Activated naive CD4-positive, alpha-beta T cell treated with Interleukin-2 at 50 U/mL for 16 hours (primary cell): ENCODE measurements around the gene GADD45GIP1.
A peak's percentile ranks its signal among the peaks of the same experiment; 100 is the strongest.
"Not testable (repeated sequence)": the region's sequence is repeated elsewhere in the genome, so short reads cannot be mapped to it uniquely, and the experiment has no call there.

Source experiments
- DNase-seq: peaks from one replicate; pipeline ENCODE4 v3.0.0-alpha.2; 2020

Gene GADD45GIP1

DNA sequence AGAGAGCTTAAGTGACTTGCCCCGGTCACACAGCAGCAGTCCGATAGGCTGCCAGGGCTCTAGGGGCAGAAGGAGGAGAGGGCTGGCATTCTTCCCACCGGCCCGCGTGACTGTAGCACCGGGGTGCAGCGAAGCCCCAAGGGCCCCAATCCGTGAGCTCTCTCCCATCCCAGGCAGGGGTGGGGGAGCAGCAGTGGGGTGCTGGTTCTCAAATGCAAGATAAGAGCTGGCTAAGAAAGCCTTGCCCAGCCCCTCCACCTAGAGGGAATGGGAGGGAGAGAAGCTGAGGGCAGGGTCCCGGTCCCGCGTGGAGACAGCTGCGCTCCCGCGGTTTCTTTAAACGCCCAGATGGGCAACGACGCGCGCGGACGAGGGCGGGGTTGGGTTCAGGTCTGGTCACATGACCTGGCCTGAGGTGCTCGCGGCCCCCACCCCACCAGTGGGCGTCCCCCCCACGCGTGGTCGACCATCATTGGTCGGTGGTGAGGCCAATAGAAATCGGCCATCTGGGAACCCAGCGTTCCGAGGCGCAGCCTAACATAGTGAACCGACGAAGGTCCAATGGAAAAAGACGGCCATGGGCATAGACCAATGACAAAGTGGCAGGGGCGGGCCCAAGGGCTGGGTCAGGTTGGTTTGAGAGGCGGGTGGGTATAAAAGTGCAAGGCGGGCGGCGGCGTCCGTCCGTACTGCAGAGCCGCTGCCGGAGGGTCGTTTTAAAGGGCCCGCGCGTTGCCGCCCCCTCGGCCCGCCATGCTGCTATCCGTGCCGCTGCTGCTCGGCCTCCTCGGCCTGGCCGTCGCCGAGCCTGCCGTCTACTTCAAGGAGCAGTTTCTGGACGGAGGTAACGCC, 18.9 kb downstream of the GADD45GIP1 start, which contains the start of gene CALR:
Gene CALR (plus strand): TSS at position 683 of the 852 bp plus-strand sequence. CDS start 71 bp downstream, at position 754.
- DNase-seq = peak; percentile 100

DNA sequence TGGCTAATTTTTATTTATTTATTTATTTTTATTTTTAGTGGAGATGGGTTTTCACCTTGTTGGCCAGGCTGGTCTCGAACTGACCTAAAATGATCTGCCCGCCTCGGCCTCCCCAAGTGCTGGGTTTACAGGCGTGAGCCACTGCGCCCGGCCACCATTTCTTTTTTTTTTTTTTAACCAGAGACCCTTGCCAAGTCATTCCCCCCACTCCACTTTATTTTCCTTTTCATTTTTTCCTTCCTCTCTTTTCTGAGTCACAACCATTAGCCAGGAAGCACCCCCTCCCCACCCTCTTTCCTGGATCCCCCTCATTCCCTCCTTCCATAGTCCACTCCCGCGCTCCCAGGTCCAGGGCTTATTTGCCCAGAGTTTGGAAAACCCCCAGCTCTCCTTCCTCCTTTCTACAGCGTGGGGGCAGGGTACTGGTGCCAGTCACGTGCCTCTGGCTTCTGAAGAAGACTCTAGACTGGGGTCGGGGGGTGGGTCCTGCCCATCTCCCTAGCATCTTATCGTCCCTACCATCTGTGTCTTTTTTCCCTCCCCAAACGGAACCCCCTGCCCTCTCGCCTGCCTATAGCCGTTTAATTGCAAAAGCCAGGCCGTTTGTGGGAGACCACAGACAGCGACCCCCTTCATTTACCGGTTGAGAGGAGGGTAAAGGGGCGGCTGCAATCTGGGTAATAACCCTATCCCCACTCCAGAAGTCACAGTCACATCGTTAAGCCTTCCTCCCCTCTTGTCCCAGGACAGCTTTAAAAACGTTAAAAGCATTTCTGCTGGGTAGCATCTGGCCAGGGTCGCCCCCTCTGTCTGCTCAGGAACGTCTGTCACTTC, 19.7 kb downstream of the GADD45GIP1 start:
- no peak for DNase-seq

DNA sequence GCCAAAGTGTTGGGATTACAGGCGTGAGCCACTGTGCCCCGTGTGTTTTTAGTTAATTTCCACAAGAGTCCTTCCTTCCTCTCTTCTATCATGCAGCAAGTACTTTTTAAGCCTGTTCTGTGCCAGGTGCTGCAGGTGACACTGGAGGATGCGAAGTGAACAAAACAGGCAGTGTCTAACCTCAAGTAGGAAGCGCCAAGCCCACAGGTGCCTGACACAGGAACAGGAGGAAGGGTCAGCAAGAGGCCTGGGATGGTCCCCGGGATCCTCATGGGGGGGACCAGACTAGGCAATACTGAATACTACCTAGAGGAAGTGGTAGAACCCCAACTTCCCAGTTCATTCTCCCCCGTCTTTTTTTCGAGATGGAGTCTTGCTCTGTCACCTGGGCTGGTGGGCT, 20.4 kb downstream of the GADD45GIP1 start:
- no peak for DNase-seq

DNA sequence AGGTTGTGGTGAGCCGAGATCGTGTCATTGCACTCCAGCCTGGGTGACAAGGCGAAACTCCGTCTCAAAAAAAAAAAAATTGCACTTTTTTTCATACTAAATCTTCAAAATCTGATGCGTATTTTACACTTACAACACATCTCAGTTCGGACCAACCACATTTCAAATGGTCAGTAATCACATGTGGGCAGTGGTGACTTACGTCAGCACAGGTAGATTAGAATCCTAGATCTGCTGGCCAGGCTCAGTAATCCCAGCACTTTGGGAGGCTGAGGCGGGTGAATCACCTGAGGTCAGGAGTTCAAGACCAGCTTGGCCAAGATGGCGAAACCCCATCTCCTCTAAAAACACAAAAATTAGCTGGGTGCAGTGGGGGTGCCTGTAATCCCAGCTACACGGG, 22.0 kb downstream of the GADD45GIP1 start:
- no peak for DNase-seq

DNA sequence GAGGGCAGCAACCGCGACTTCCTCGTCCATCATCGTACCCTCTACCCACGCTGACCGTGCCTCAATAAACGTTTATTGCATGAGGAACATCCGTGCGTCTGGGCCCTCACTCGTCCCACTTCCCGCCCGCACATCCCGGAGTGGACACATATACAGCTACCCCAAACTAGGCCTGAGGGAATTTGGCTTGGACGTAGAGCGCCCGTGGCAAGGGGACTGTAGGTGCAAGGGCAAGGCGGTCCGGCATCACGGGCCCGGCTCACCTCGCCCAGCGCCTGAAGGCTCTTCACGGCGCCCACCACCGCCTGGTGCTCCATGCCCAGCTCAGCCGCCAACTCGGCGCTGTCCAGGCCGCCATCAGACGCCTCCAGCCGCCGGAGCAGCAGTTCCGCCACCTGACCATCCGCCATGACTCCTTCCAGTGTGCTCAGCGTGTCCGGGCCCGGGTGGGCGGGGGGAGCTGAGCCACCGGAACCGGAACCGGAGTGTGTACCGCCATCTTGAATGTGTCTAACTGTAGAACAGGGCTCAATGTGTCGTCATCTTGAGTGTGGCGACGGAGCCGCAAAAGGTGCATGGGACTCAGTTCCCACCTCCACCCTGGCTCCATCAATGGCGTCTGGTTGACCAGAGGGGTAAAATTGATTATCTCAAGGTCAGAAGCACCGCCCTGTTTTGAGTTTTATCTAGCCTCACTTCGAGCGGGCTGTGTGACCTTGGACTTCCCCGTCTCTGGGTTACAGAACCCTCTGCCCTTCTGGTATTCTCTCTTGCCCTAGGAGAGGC, 23.5 kb downstream of the GADD45GIP1 start, which contains the start of gene FARSA:
Gene FARSA (minus strand): TSS at position 425 of the 786 bp plus-strand sequence. CDS start 15 bp downstream, at position 410.
- DNase-seq = peak; percentile 89

DNA sequence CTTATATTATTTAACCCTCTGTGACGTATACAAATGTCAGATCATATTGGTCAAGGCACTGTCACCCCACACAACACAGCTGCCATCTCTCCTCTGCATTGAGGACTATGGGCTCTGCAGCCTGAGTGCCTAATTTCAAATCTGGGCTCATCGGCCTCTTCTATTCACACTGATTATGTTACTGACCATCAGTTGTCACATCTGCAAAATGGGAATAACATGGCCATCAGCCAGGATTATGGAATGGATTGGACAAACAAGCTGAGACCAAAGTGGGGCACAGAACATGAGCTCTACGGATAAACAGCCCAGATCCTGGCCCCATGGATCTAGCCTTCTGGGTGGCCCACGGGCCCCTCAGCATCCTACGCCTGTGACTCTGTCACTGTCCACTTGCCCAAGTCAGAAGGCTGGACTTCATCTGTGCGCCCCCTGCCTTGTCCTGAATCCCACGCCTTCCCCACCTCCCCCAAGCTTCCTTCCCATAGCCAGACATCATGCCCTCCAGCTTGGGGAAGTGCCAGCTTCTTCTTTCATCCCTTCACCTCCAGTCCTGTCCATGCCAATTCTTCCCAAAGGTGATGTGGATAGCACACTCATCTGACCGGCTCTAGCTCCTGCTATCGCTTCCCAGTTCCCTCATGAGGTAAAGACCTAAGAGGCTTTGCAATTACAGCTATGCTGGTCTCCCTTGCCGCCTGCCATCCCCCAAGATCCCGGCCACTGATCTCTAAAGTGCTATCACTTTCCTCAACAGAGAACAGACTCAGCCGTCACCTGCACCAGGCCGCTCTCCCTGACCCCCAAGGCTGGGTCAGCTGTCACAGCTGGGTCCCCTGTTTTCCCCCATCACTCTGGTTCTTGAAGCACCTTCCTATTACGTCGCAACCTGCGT, 24.4 kb downstream of the GADD45GIP1 start:
- DNase-seq = no peak

DNA sequence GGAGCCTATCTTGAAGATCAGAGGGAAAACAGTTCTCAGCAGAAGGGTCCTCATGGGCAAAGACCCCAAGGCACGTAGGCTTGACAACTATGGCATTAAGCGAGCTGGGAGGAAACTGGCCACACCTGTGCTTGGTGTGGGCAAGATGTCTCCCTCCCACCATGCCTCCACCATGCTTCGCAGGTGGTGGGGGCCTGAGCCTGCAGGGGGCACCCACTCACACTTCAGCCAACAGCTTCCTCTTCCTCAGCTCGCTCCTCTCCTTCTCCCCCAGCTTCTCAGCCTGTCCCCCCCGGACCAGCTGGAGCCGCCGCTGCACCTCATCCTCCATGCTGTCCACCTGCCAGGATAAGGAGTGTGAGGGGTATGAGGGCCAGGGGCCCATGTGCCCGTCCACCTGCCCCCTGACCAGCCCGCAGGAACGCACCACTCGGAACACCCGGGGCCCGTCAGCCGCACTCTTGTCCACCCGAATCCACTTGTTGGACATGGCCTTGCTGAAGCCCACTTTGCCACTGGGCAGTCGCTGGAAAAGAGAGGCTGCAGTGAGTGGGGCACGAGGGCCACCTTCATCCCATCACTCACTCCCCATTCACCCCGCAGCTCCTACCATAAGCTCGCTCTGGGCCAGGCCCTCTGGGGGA, 26.9 kb downstream of the GADD45GIP1 start:
- no peak for DNase-seq

DNA sequence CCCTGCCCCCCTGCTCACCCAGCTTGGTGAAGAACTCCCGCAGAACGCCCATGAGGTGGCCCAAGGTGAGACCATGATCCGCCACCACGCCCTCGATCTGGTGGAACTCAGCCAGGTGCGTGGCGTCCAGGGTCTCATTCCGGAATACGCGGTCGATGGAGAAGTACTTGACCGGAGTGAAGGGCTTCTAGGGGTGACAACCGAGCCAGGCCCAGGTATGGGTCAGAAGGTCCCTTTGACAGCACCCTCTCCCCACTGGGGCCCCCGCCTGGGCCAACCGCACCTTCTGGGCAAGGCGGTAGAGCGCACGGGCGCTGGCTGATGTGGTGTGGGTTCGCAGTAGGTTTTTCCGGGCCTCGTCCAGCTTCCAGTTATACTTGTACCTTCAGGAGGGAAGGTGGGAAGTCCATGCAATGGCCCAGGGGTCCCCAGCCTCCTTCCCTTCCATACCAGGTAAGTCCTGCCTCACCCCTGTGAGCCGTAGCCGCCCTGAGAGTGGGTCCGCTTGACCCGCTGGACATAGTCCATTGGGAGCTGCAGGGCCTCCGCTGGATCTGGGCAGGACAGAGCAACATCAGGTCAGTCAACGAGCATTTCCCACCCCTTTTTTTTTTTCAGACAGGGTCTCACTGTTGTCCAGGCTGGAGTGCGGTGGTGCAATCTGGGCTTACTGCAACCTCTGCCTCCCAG, 32.3 kb downstream of the GADD45GIP1 start:
- DNase-seq = no peak

DNA sequence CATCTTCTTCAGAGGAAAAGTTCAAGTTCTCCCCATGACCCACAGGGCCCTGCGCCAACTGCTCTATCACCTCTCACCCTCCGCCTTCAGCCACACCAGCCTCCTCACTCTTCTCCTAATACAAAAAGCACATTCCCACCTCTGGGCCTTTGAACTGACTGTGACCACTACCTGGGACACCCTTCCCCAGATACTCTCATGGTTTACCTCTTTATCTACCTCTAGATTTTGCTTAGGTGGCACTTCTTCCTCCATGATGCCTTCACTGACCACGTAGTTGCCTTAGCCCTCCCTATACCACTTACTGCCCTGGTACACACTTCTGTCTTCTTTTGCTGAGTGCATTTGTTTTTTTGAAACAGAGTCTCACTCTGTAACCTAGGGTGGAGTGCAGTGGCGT, 34.1 kb downstream of the GADD45GIP1 start:
- DNase-seq = no peak

DNA sequence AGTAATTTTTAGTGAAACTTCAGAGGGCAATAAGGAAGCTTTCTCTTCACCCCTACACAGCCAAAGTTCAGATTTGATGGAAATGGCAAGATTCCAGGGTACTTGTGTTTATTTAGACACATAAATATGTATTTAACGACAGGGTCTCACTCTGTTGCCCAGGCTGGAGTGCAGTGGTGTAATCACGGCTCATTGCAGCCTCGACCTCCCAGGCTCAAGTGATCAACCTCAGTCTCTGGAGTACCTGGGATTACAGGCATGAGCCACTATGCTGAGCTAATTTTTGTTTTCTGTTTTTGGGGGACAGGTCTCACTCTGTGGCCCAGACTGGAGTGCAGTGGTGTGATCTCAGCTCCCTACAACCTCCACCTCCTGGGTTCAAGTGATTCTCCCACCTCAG, 36.0 kb downstream of the GADD45GIP1 start:
- no peak for DNase-seq

DNA sequence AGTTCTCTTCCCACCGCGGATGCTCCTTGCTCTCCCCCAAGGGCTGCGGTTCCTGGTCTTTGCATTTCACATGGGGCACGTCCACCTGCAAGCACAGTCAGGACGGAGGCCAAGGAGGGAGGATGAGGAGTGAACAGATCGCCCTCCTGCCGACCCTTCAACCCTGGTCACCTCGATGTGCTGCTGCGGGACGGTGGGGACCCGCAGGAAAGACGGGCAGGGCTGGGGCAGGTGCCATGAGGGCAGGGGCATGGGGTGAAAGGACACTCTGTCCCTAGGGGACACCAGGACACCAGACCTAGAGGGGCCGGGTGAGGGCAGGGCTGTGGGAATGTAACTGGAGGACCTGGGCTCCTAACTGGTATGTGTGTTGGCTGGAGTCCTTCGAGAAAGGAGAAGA, 38.8 kb downstream of the GADD45GIP1 start:
- no peak for DNase-seq

DNA sequence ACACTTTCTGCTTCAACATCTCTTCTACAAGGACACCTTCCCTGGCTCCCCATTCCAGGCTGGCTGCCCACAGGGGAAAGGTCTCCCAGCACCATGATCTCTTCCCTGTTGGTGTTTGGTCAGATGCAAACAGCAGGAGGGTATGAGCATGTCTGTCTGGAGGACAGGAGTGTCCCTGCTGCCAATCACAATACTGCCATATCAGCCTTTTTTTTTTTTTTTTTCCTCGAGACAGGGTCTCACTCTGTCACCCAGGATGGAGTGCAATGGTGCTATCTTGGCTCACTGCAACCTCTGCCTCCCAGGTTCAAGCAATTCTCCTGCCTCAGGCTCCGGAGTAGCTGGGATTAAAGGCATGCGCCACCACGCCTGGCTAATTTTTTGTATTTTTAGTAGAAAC, 41.2 kb downstream of the GADD45GIP1 start:
- not testable (repeated sequence) for DNase-seq

DNA sequence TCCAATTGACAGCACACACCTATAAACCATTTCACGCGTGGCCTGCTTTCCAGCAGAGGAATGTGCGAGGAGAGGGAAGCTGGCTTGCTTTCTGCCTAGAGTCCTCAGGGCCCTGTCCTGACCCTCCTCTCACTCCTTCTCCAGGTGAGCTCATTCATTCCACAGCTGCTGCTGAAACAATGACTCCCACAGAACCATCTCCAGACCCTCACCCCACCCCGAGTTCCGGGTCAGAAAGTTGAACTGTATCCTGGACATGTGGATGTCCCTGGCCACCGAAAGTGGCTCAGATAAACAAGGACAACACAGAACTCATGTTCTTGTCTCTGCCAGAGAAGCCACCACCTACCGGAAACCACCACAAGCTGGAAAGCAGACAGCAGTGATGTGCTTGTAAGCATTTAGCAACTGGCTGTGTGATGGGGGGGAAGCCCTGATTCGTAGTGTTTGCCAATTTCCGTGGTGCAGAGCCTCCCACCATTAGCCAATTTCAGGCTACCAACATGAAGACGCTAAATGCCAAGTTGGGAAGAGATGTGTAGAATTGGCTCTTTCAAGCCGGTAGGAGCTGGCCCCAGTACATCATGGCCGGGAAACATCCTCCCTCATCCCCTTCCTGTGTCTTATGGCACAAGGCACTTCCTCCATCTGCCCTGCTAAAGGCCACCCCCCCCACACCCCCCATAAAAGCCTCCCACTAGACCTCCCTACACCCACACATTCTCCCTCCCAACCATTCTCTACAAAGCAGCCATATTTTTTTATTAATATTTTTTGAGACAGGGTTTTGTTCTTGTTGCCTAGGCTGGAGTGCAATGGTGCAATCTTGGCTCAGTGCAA, 43.0 kb downstream of the GADD45GIP1 start:
- DNase-seq = peak; percentile 42

DNA sequence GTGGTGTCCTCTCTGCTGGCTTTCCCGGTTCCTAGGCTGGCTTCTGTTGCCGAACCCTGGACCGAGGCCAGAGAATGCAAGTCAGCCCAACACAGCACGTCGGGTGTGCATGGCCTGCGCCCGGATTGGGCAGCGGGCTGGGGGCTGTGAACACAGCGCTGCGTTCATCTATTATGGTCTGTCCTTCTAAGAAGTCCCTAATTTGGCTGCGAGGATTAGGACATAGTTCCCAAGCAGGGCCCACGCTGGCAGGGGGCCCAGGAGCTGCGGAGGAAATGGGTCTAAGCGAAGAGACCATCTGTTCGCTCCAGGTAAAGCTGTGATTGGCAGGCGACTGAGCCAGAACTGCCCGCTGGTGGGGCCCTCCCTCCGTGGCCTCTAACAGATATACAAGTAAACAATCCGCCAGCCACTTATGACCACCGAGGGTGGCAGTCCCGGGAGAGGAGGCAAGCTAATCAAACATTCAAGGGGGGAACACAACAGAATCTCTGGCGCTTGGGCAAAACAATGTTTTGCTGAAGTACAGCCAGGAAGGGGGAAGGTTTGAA, 43.9 kb downstream of the GADD45GIP1 start:
- no peak for DNase-seq

DNA sequence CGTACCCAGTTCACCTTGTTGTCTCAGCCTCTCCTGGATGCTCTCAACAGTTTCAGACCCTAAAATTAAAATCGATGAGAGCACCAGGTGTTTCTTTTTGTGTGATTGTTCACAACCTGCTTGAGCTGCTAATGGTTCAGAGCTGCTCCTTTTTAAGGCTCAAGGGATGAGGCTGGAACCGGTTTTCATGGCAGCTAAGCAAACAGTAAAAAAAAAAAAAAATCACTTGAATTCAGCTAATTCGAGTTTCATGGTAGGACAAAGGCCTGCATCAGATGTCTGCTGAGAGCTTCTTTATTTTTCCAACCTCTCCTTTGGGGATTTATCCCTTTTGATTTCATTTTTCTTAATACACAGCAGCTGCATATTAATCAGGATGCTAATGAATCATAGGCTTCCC, 44.5 kb downstream of the GADD45GIP1 start:
- DNase-seq = no peak

DNA sequence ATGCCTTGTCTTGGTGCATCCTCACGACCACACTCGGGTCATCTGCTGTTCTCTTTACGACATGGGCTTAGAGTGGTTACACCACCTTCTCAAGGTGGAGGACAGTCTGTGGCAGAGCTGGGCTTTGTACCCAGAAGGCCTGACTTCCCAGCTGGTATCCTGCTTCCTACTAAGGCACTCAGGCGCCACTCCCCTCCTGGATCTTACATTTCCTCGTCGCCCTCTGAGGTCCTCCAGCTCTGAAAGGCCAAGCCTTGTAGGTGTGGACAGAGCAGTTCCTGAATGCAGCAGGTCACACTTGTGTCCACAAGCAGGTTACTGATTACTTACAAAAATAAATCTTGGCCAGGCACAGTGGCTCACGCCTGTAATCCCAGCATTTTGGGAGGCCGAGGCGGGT, 49.9 kb downstream of the GADD45GIP1 start:
- no peak for DNase-seq
